Endodermal cell (in vitro differentiated cells): ENCODE results near the gene ITGAX. TPM values are rescaled to one million over a fixed set of nuclear protein-coding genes. Genes with fewer than 3 reads are reported as not detected.

ENCODE experiments used
- DNase-seq: peaks from one replicate; pipeline ENCODE4 v3.0.0-alpha.2; 2017
- H3K27ac ChIP-seq: 2 replicates; pipeline ENCODE4 v1.5.1; 2013; ENCODE audit warnings: mild to moderate bottlenecking, low read depth, low read length, moderate library complexity
- H3K27me3 ChIP-seq: 2 replicates; pipeline ENCODE4 v1.6.1; 2013; ENCODE audit warnings: mild to moderate bottlenecking, low read length, moderate library complexity; ENCODE audit not compliant: insufficient read depth, control insufficient read depth, poor library complexity, severe bottlenecking
- H3K36me3 ChIP-seq: 2 replicates; pipeline ENCODE4 v1.7.0; 2013; ENCODE audit warnings: mild to moderate bottlenecking, low read length, moderate library complexity; ENCODE audit not compliant: control insufficient read depth, insufficient read depth
- H3K4me1 ChIP-seq: one replicate; pipeline ENCODE4 v1.7.0; 2013; ENCODE audit warnings: low read length; ENCODE audit not compliant: control insufficient read depth, insufficient read depth
- H3K4me3 ChIP-seq: 2 replicates; pipeline ENCODE4 v1.5.1; 2013; ENCODE audit warnings: mild to moderate bottlenecking, low read length, moderate library complexity
- H3K9ac ChIP-seq: 2 replicates; pipeline ENCODE4 v1.6.1; 2013; ENCODE audit warnings: mild to moderate bottlenecking, low read length, moderate library complexity; ENCODE audit not compliant: poor library complexity, severe bottlenecking; ENCODE audit errors: extremely low read depth
- H3K9me3 ChIP-seq: 2 replicates; pipeline ENCODE4 v1.6.1; 2013; ENCODE audit warnings: mild to moderate bottlenecking, low read length, moderate library complexity; ENCODE audit not compliant: control insufficient read depth
- H3K27ac Mint-ChIP-seq: 2 replicates; pipeline ENCODE4 v1.8.0; 2020; ENCODE audit warnings: mixed read lengths
- H3K27me3 Mint-ChIP-seq: 2 replicates; pipeline ENCODE4 v1.8.0; 2021; ENCODE audit warnings: mild to moderate bottlenecking, mixed read lengths; ENCODE audit not compliant: insufficient read depth
- H3K36me3 Mint-ChIP-seq: 2 replicates; pipeline ENCODE4 v1.8.0; 2020; ENCODE audit warnings: low read depth, mixed read lengths
- H3K4me1 Mint-ChIP-seq: 2 replicates; pipeline ENCODE4 v1.8.0; 2020; ENCODE audit warnings: mixed read lengths
- H3K4me3 Mint-ChIP-seq: 2 replicates; pipeline ENCODE4 v1.8.0; 2020; ENCODE audit warnings: mild to moderate bottlenecking, moderate library complexity, mixed read lengths
- H3K9me3 Mint-ChIP-seq: 2 replicates; pipeline ENCODE4 v1.8.0; 2020; ENCODE audit warnings: mild to moderate bottlenecking, mixed read lengths
- CTCF ChIP-seq: fragments of 200-600 bp; sonication (generic); conservative IDR thresholded peaks from 2 replicates; pipeline ENCODE4 v1.5.0; 2021; ENCODE audit warnings: antibody characterized with exemption, mild to moderate bottlenecking
- WGBS, 2 experiments: methylation state at CpG; one replicate each; pipeline versions ENCODE4 v1.1.5 to v1.1.7; 2013; ENCODE audit warnings: missing lambda C conversion rate in 2 of 2, mixed read lengths in 1 of 2; ENCODE audit not compliant: insufficient coverage in 1 of 2, insufficient read length in 1 of 2; 5-methylcytosine and 5-hydroxymethylcytosine counted together
- total RNA-seq, 2 donors: library from RNA; stranded (reverse); fragmentation: NEBNext Ultra II Directional in 1 of 2; extraction: Animal tissue kit (Norgen Biotek cat#: 25700) in 1 of 2; gene quantifications; 2 replicates in 1 of 2; 3 replicates in 1 of 2; pipeline ENCODE4 v1.2.1, GENCODE V29; 2021

Gene ITGAX
- total RNA-seq, 2 donors from 2014 or later = 0.22 TPM; not detected in 1

- no peaks in the 10 kb centered on the region for H3K9me3 ChIP-seq
- H3K27me3 Mint-ChIP-seq = peaks cover 72% of the 10 kb centered on the region
- no peak for DNase-seq
- H3K27ac ChIP-seq = no peak overlapping the region
- H3K9ac ChIP-seq = no peak overlapping the region
- H3K9me3 Mint-ChIP-seq = peaks cover 6% of the 10 kb centered on the region
- WGBS, 2 experiments = 86 to 90% methylated on average over 2 to 5 of the region's 5 CpGs
- peaks cover 26% of the 10 kb centered on the region for H3K27me3 ChIP-seq
- H3K4me1 Mint-ChIP-seq = no peaks in the 10 kb centered on the region
- no peak overlapping the region for H3K4me3 ChIP-seq
- no peaks in the 10 kb centered on the region for H3K4me1 ChIP-seq
- no peak for TF ChIP-seq CTCF
- no peak overlapping the region for H3K27ac Mint-ChIP-seq
- no peak overlapping the region for H3K4me3 Mint-ChIP-seq
- no peaks in the 10 kb centered on the region for H3K36me3 ChIP-seq
- no peaks in the 10 kb centered on the region for H3K36me3 Mint-ChIP-seq
These were observed 62.9 kb downstream of the ITGAX start for GRCh38 chr16:31417916-31418315.

- peaks cover 16% of the 10 kb centered on the region for H3K27me3 ChIP-seq
- no peaks in the 10 kb centered on the region for H3K36me3 ChIP-seq
- Mint-ChIP-seq H3K9me3 (peaks cover 6% of the 10 kb centered on the region), H3K27ac (no peak overlapping the region), H3K4me1 (no peaks in the 10 kb centered on the region), H3K27me3 (peaks cover 71% of the 10 kb centered on the region), H3K4me3 (no peak overlapping the region), H3K36me3 (no peaks in the 10 kb centered on the region)
- H3K4me3 ChIP-seq = no peak overlapping the region
- DNase-seq = no peak
- 85 to 86% methylated on average over 3 of the region's 3 CpGs for WGBS, 2 experiments
- no peak overlapping the region for H3K27ac ChIP-seq
- no peaks in the 10 kb centered on the region for H3K4me1 ChIP-seq
- no peak for TF ChIP-seq CTCF
- H3K9me3 ChIP-seq = no peaks in the 10 kb centered on the region
- H3K9ac ChIP-seq = no peak overlapping the region
These were observed 65.1 kb downstream of the ITGAX start for GRCh38 chr16:31420037-31420436.

- 90 to 94% methylated on average over 2 to 6 of the region's 6 CpGs for WGBS, 2 experiments
- H3K27ac Mint-ChIP-seq = no peak overlapping the region
- no peak overlapping the region for H3K27ac ChIP-seq
- no peak overlapping the region for H3K4me3 ChIP-seq
- no peak overlapping the region for H3K4me3 Mint-ChIP-seq
- TF ChIP-seq CTCF = no peak
- peaks cover under 1% of the 10 kb centered on the region for H3K27me3 ChIP-seq
- H3K4me1 Mint-ChIP-seq = no peaks in the 10 kb centered on the region
- no peaks in the 10 kb centered on the region for H3K36me3 Mint-ChIP-seq
- no peak for DNase-seq
- peaks cover 10% of the 10 kb centered on the region for H3K9me3 Mint-ChIP-seq
- no peaks in the 10 kb centered on the region for H3K4me1 ChIP-seq
- H3K36me3 ChIP-seq = no peaks in the 10 kb centered on the region
- no peak overlapping the region for H3K9ac ChIP-seq
- H3K27me3 Mint-ChIP-seq = peaks cover 71% of the 10 kb centered on the region
- no peaks in the 10 kb centered on the region for H3K9me3 ChIP-seq
These were observed 66.6 kb downstream of the ITGAX start for GRCh38 chr16:31421587-31421986.
